OCI-LY1 (cell line): ENCODE measurements around the gene EPPIN.

Experiments used
- H2AFZ ChIP-seq: fragments of 200-600 bp; sonication (generic), shearing (Covaris generic); 2 replicates; pipeline ENCODE4 v1.6.0; 2014; ENCODE audit warnings: antibody characterized with exemption, mild to moderate bottlenecking, low read length
- H3F3A ChIP-seq: fragments of 200-600 bp; sonication (generic), shearing (Covaris generic); 2 replicates; pipeline ENCODE4 v1.6.0; 2014; ENCODE audit warnings: mild to moderate bottlenecking, antibody characterized with exemption, low read length, moderate library complexity; ENCODE audit not compliant: insufficient read depth
- H3K27ac ChIP-seq: fragments of 200-600 bp; sonication (generic); 2 replicates; pipeline ENCODE4 v1.5.1; 2014; ENCODE audit warnings: low read length, mixed run types, mild to moderate bottlenecking, low read depth; ENCODE audit not compliant: poor library complexity, severe bottlenecking
- H3K27me3 ChIP-seq: fragments of 200-600 bp; sonication (generic); 2 replicates; pipeline ENCODE4 v1.6.0; 2014; ENCODE audit warnings: antibody characterized with exemption, mild to moderate bottlenecking, low read length, moderate library complexity; ENCODE audit not compliant: insufficient read depth
- H3K36me3 ChIP-seq: fragments of 200-600 bp; sonication (generic); 2 replicates; pipeline ENCODE4 v1.6.1; 2014; ENCODE audit warnings: mild to moderate bottlenecking, antibody characterized with exemption, low read length, moderate library complexity, mixed read lengths; ENCODE audit not compliant: insufficient read depth
- H3K4me1 ChIP-seq: fragments of 200-600 bp; sonication (generic); 2 replicates; pipeline ENCODE4 v1.5.1; 2014; ENCODE audit warnings: mild to moderate bottlenecking, low read length, moderate library complexity; ENCODE audit not compliant: insufficient read depth, severe bottlenecking
- H3K4me2 ChIP-seq: fragments of 200-600 bp; sonication (generic), shearing (Covaris generic); 2 replicates; pipeline ENCODE4 v1.6.1; 2014; ENCODE audit warnings: low read length
- H3K4me3 ChIP-seq: fragments of 200-600 bp; sonication (generic); 2 replicates; pipeline ENCODE4 v1.5.1; 2014; ENCODE audit warnings: low read length, low read depth, mild to moderate bottlenecking, mixed read lengths; ENCODE audit not compliant: poor library complexity, severe bottlenecking
- H3K79me2 ChIP-seq: fragments of 200-600 bp; shearing (Covaris generic); 2 replicates; pipeline ENCODE4 v1.6.1; 2016; ENCODE audit warnings: mixed run types, low read length, mixed read lengths; ENCODE audit not compliant: insufficient read depth
- H3K9ac ChIP-seq: fragments of 200-600 bp; sonication (generic), shearing (Covaris generic); 2 replicates; pipeline ENCODE4 v1.6.1; 2014; ENCODE audit warnings: mild to moderate bottlenecking, low read length, mixed read lengths
- H3K9me2 ChIP-seq: fragments of 200-600 bp; sonication (generic), shearing (Covaris generic); 2 replicates; pipeline ENCODE4 v1.6.1; 2014; ENCODE audit warnings: low read depth, mild to moderate bottlenecking, low read length, mixed read lengths
- H3K9me3 ChIP-seq: fragments of 200-600 bp; shearing (Covaris generic); 2 replicates; pipeline ENCODE4 v1.6.1; 2014; ENCODE audit warnings: low read length, mixed read lengths
- H4K20me1 ChIP-seq: fragments of 200-600 bp; sonication (generic), shearing (Covaris generic); 2 replicates; pipeline ENCODE4 v1.6.0; 2016; ENCODE audit warnings: mild to moderate bottlenecking, low read length; ENCODE audit not compliant: insufficient read depth
- CTCF ChIP-seq: fragments of 200-600 bp; sonication (generic), shearing (Covaris generic); IDR thresholded peaks from 2 replicates; pipeline ENCODE4 v1.5.1; 2017; ENCODE audit warnings: mild to moderate bottlenecking, antibody characterized with exemption, low read length, moderate library complexity, mixed read lengths
- EZH2 ChIP-seq: fragments of 200-600 bp; sonication (generic), shearing (Covaris generic); IDR thresholded peaks from 2 replicates; pipeline ENCODE4 v1.8.0; 2017; ENCODE audit warnings: borderline replicate concordance, mixed run types, mild to moderate bottlenecking, antibody characterized with exemption, low read length, moderate library complexity, mixed read lengths

EPPIN gene

GRCh38 chr20:45495501-45495941 is 51.7 kb downstream of the EPPIN start:
- Histone ChIP-seq H3K9ac (no peak overlapping the region), H3F3A (no peaks in the 10 kb centered on the region), H3K4me2 (no peak overlapping the region), H3K79me2 (no peaks in the 10 kb centered on the region), H3K27ac (no peak overlapping the region), H3K27me3 (no peaks in the 10 kb centered on the region), H4K20me1 (no peaks in the 10 kb centered on the region), H3K4me3 (no peak overlapping the region), H2AFZ (no peak overlapping the region), H3K9me3 (no peaks in the 10 kb centered on the region), H3K36me3 (no peaks in the 10 kb centered on the region), H3K9me2 (no peaks in the 10 kb centered on the region), H3K4me1 (no peaks in the 10 kb centered on the region)
- no peak for TF ChIP-seq EZH2
- no peak for TF ChIP-seq CTCF
